ENCODE measurements around the gene IQSEC1.

IQSEC1 gene

GRCh38 chr3:12982619-12983101, 90.6 kb downstream of the IQSEC1 start:
- TF ChIP-seq CTCF (conservative IDR thresholded peaks at IDR 0.05; ENCODE audit: control insufficient read depth, insufficient read depth, low read depth, low read length): no peak
- H3K4me3 ChIP-seq (ENCODE audit: control insufficient read depth, low read depth, low read length): no peak overlapping the region
- DNase-seq (ENCODE audit: low read depth): no peak

- DNase-seq (ENCODE audit: low read depth): no peak
- TF ChIP-seq CTCF (conservative IDR thresholded peaks at IDR 0.05; ENCODE audit: control insufficient read depth, insufficient read depth, low read depth, low read length): no peak
- H3K4me3 ChIP-seq (ENCODE audit: control insufficient read depth, low read depth, low read length): no peak overlapping the region
These were observed 91.6 kb downstream of the IQSEC1 start for GRCh38 chr3:12981306-12982275.

- H3K4me3 ChIP-seq (ENCODE audit: control insufficient read depth, low read depth, low read length): no peak overlapping the region
- no peak for DNase-seq (ENCODE audit: low read depth)
- TF ChIP-seq CTCF (conservative IDR thresholded peaks at IDR 0.05; ENCODE audit: control insufficient read depth, insufficient read depth, low read depth, low read length): no peak
These were observed 92.5 kb downstream of the IQSEC1 start for GRCh38 chr3:12980596-12981290.

- DNase-seq (ENCODE audit: low read depth): no peak
- no peak overlapping the region for H3K4me3 ChIP-seq (ENCODE audit: control insufficient read depth, low read depth, low read length)
- TF ChIP-seq CTCF (conservative IDR thresholded peaks at IDR 0.05; ENCODE audit: control insufficient read depth, insufficient read depth, low read depth, low read length): no peak
These were observed 93.2 kb downstream of the IQSEC1 start for GRCh38 chr3:12979947-12980487.

GRCh38 chr3:12979151-12979946, 93.9 kb downstream of the IQSEC1 start:
- DNase-seq (ENCODE audit: low read depth): no peak
- no peak for TF ChIP-seq CTCF (conservative IDR thresholded peaks at IDR 0.05; ENCODE audit: control insufficient read depth, insufficient read depth, low read depth, low read length)
- H3K4me3 ChIP-seq (ENCODE audit: control insufficient read depth, low read depth, low read length): no peak overlapping the region

GRCh38 chr3:12978682-12979081, 94.5 kb downstream of the IQSEC1 start:
- no peak for DNase-seq (ENCODE audit: low read depth)
- no peak for TF ChIP-seq CTCF (conservative IDR thresholded peaks at IDR 0.05; ENCODE audit: control insufficient read depth, insufficient read depth, low read depth, low read length)
- no peak overlapping the region for H3K4me3 ChIP-seq (ENCODE audit: control insufficient read depth, low read depth, low read length)

All from fibroblast of mammary gland (primary cell).